Stimulated activated memory B cell treated with anti-CD40 and anti-IgM and Interleukin-4, amounts not matched to agents 10 μg/mL and 1 μg/mL and 100 μg/mL, for 72 hours (primary cell): ENCODE data around the gene ARMS2.

ENCODE experiments used
- ATAC-seq: fragments of 150-1000 bp; cut with Tn5 transposase; 2 replicates; pipeline ENCODE4 v1.10.0; 2021
- H3K27ac Mint-ChIP-seq: one replicate; pipeline ENCODE4 v1.8.0; 2022; ENCODE audit warnings: mild to moderate bottlenecking, mixed read lengths
- H3K27me3 Mint-ChIP-seq: one replicate; pipeline ENCODE4 v1.8.0; 2022; ENCODE audit warnings: mixed read lengths
- H3K36me3 Mint-ChIP-seq: one replicate; pipeline ENCODE4 v1.8.0; 2022; ENCODE audit warnings: mixed read lengths
- H3K4me1 Mint-ChIP-seq: one replicate; pipeline ENCODE4 v1.8.0; 2022; ENCODE audit warnings: mixed read lengths
- H3K4me3 Mint-ChIP-seq: one replicate; pipeline ENCODE4 v1.8.0; 2022; ENCODE audit warnings: mild to moderate bottlenecking, moderate library complexity, mixed read lengths
- H3K9me3 Mint-ChIP-seq: one replicate; pipeline ENCODE4 v1.8.0; 2022; ENCODE audit warnings: mixed read lengths

Gene ARMS2

DNA sequence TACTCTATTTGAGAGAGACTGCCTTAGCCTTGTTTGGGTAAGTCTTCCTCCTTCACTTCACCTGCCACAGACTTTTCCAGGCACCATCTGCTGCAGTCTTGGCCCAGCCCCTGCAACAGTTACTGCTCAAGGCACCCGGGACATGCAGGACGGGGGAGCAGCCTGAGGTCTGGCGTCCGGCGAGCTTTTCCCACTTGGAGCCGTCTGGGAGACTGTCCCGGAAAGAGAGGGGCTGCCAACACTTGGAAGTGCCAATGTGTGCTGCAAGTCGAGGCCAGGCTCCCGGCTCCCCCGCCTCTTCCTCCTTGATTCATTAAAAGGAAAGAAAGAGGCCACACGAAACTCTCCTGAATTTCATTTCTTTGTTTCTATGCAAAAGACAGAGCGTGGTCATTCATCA, 20.6 kb downstream of the ARMS2 start:
- no peaks in the 10 kb centered on the region for H3K36me3 Mint-ChIP-seq
- H3K9me3 Mint-ChIP-seq = no peaks in the 10 kb centered on the region
- H3K27me3 Mint-ChIP-seq = peaks cover 40% of the 10 kb centered on the region
- peaks cover 6% of the 10 kb centered on the region for H3K4me1 Mint-ChIP-seq
- no peak for ATAC-seq
- H3K27ac Mint-ChIP-seq = no peak overlapping the region
- no peak overlapping the region for H3K4me3 Mint-ChIP-seq

DNA sequence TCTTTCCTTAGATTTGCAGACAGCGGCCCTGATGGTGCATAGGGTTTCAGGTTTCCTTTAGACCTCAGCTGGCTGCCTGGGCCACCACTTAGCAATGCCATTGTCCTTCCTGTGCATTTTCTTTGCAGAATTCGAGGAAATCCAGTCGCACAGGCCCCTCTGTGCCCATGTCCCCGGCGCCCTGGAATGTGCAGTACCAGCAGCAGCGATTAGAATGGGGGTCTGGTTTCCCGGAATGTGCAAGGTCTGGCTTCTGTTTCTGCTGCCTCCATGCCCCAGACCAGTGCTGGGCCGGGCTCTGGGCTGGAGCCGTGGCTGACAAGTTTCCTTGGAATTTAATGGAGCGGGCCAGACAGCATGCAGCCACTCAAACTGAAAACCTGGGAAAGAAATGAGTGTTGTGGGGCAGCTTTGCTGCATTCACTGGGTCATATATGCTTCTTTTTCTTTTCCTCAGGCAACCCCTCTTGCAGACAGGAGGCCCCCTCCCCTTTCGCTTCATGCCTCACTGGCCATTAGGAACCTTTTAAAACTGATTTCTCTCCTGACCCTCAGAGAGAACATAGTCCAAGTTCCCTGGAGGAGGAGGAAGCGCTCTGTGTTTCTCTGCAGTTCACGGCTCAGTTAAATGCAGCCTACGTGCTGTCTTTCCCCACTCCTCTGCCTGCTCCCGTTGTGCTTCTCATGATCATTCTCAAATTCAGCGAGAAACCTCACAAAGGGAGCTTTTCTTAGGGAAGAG, 21.3 kb downstream of the ARMS2 start:
- Mint-ChIP-seq H3K27ac (no peak overlapping the region), H3K4me3 (no peak overlapping the region), H3K4me1 (peaks cover 6% of the 10 kb centered on the region), H3K36me3 (no peaks in the 10 kb centered on the region), H3K9me3 (no peaks in the 10 kb centered on the region), H3K27me3 (peaks cover 46% of the 10 kb centered on the region)
- no peak for ATAC-seq

DNA sequence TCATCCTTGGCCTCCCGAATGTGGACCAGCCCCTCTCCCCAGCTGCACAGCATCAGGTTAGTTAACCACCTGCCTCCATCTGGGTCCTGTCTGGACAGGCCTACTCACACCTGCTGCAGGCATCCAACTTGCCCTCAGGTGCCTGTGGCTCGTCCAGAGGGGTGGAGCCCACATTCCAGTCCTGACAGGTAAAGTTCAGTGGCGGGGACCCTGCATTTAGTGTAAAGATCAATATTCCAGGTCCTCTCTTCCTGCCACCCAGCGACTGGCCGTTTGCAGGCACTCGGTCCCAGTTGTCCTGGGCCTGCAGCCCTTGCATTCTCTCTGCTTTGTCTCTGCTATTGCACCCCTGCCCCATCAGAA, 21.9 kb downstream of the ARMS2 start:
- Mint-ChIP-seq H3K27ac (no peak overlapping the region), H3K27me3 (peaks cover 47% of the 10 kb centered on the region), H3K4me3 (no peak overlapping the region), H3K36me3 (no peaks in the 10 kb centered on the region), H3K4me1 (peaks cover 6% of the 10 kb centered on the region), H3K9me3 (no peaks in the 10 kb centered on the region)
- ATAC-seq = no peak

DNA sequence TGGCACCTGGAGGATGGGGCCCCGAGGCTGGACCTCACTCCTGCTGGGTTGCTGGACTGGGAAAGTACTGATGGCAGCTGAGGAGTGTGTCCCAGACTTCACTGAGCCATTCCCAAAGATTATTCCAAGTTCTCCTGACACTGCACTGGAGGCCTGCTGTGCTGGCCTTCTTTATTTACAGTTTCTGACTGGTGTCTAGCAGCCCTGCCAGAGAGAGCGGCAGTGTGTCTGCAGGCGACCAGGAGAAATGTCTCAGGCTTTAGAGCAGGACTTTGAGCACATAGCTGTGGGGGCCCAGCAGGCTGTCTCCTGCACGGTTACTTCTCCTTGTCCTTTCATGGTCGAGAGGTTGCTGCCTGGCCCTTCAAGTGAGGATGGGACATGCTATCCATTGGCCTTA, 23.0 kb downstream of the ARMS2 start:
- Mint-ChIP-seq H3K36me3 (no peaks in the 10 kb centered on the region), H3K9me3 (peaks cover 4% of the 10 kb centered on the region), H3K4me3 (no peak overlapping the region), H3K27me3 (peaks cover 47% of the 10 kb centered on the region), H3K4me1 (peaks cover 6% of the 10 kb centered on the region), H3K27ac (no peak overlapping the region)
- ATAC-seq = no peak

DNA sequence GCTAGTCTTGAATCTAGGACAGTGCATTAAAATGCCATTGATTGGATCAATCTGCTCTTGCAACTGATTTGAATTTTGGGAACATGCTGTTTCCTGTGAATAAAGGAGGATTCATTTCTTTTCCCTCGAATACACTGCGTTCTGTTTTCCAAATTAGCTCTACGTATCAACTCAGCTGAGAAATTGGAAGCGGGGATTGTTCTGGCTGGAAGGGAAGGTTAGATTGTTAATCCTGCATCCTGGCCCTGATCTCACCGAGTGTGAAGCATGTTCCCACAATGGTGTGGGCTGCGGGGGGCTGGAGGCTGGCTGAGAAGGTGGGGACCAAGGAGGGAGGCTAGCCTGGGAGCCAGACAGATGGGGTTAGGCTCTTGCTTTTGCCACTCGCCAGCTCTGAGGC, 24.5 kb downstream of the ARMS2 start:
- Mint-ChIP-seq H3K27ac (no peak overlapping the region), H3K9me3 (peaks cover 4% of the 10 kb centered on the region), H3K27me3 (peaks cover 45% of the 10 kb centered on the region), H3K4me1 (peaks cover 6% of the 10 kb centered on the region), H3K4me3 (no peak overlapping the region), H3K36me3 (no peaks in the 10 kb centered on the region)
- no peak for ATAC-seq

DNA sequence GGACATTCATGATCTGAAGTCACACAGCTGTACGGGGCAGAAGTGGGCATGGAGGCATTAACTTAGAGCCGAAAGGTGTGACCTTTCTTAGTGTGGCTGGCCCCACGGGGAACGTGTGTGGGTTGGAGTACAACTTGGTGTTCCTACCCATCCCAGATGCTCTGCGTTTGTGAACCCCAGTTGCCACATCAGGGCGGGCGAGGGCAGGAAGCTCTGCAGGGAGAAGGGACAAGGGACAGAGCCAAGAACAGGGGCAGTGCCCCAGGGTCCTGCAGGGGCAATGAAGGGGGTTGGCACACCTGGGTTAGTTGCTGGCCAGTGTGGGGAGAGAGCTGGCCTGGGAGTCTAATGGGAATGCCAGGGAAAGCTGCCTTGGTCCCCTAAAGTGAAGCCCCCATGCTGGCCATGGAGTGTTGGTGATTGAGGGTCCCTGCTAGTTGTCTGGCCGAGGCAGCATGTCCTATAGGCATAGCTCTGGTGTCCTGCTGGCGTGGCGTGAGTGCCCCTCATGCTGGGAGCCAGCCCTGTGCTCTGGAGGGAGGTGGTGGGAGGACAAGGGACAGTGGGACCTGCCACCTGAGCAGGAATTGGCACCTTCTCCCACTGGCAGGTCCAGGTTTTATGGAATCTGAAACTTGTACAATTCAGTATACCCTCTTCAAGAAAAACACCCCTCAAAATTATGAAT, 25.8 kb downstream of the ARMS2 start:
- Mint-ChIP-seq H3K27me3 (peaks cover 37% of the 10 kb centered on the region), H3K4me1 (no peaks in the 10 kb centered on the region), H3K9me3 (peaks cover 4% of the 10 kb centered on the region), H3K36me3 (no peaks in the 10 kb centered on the region), H3K27ac (no peak overlapping the region), H3K4me3 (no peak overlapping the region)
- ATAC-seq = no peak

DNA sequence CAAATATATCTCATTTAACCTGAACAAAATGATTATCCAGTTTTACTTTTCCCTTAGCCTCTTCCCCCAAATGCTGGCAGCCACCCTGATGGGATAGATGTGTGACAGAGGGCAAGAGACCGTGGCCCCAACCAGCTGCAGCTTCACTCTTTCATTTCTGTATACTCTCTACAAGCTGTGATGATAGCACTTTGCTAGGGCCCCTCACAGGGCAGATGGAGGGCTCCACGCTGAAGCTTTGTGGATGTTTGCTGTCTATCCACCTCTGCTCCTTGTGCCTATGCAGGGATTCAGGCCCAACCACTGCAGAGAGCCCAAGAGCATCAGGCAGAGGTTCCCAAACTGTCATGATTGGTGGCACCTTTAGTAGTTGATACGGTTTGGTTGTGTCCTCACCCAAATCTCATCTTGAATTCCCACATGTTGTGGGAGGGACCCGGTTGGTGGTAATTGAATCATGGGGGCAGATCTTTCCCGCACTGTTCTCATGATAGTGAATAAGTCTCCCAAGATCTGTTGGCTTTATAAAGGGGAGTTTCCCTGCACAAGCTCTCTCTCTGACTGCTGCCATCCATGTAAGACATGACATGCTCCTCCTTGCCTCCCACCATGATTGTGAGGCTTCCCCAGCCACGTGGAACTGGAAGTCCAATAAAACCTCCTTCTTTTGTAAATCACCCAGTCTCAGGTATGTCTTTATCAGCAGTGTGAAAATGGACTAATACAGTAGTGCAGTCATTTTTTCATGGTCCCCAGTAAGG, 27.0 kb downstream of the ARMS2 start:
- Mint-ChIP-seq H3K36me3 (no peaks in the 10 kb centered on the region), H3K27ac (no peak overlapping the region), H3K27me3 (peaks cover 26% of the 10 kb centered on the region), H3K4me1 (no peaks in the 10 kb centered on the region), H3K4me3 (no peak overlapping the region), H3K9me3 (peaks cover 4% of the 10 kb centered on the region)
- ATAC-seq = no peak

DNA sequence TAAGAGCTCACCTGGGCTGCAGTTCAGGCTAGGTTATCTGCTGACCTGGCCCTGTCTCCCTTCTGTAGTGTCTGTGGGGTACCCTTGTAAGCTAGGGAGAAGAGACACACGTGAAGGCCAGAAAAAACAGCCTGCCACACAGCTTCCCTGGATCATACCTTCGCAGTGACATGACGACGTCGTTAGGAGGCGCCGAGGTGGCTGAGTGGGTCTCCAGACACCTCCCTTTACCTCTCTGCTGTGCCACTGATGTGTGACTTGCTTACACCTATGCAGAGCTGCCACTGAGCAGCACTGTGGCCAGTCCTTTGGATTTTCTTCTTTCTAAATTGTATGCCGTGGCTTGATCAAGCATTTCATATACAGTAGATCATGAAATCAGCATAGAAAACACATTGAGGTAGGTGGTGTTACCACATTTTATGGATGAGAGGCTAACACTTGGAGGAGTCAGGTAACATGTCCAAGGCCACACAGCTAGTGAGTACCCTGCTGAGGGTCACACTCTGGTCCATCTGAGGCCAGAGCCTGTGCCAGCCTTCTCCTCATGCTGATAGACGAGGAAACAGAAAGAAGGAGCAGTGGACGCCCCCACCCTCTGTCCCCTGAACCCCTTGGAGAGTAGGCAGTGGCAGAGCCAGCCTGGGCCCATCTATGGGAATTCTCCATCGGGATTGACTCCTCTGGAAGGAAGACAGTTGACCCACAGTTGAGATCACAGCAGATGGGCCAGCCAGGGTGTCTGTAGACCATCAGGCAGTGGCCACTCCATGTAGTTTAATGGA, 30.0 kb downstream of the ARMS2 start:
- H3K4me1 Mint-ChIP-seq = no peaks in the 10 kb centered on the region
- H3K27ac Mint-ChIP-seq = no peak overlapping the region
- no peak for ATAC-seq
- peaks cover 14% of the 10 kb centered on the region for H3K27me3 Mint-ChIP-seq
- H3K4me3 Mint-ChIP-seq = no peak overlapping the region
- peaks cover 4% of the 10 kb centered on the region for H3K9me3 Mint-ChIP-seq
- no peaks in the 10 kb centered on the region for H3K36me3 Mint-ChIP-seq

DNA sequence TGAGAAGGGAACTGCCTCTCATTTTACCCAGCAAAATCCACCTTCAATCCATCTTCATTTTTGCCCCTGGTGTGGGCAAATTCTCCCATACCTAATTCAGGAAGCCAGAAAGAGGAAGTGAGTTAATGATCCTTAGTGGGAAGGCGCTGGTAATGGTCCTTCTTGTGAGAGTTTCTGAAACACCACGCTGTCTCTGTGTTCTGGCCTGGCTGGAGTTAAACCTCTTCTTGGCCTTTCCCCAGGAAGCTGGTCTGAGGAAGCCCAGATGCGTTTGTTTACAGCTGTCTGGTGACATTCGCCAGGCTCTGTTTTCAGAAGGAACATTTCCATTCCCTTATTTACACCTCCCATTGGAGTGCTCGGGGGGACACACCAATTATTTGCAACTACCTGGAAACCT, 31.2 kb downstream of the ARMS2 start:
- Mint-ChIP-seq H3K36me3 (no peaks in the 10 kb centered on the region), H3K27me3 (peaks cover 2% of the 10 kb centered on the region), H3K4me3 (no peak overlapping the region), H3K4me1 (no peaks in the 10 kb centered on the region), H3K27ac (no peak overlapping the region), H3K9me3 (peaks cover 4% of the 10 kb centered on the region)
- ATAC-seq = no peak

DNA sequence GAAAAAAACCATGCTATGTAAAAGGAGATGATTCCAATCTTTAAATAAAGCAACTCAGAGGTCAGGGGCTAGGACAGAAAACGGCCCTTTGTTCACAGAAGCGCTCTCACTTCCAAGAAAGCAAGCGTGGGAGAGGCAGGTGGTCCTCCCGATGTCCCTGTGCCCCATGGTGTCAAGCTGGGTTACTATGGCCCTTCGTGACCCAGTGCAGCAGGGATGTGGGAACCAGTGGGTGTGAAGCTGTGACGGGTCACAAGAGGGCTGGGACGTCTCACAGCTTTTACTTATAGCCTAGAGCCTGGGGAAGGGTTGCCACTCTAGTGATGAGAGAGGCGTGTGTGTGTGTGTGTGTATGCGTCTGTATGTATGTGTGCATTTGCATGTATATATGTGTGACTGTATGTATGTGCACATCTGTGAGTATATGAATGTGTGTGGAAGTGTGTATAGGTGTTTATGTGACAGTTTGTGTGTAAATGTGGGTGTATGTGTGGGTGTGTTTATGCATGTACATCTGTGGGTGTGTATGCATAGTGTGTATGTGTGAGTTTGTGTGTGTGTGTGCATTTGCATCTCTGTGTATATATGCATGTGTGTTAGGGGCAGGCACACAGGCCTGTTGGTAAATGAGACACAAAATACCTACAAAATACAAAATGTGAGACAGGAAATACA, 32.1 kb downstream of the ARMS2 start:
- Mint-ChIP-seq H3K27me3 (no peaks in the 10 kb centered on the region), H3K4me1 (no peaks in the 10 kb centered on the region), H3K36me3 (no peaks in the 10 kb centered on the region), H3K9me3 (peaks cover 3% of the 10 kb centered on the region), H3K4me3 (no peak overlapping the region), H3K27ac (no peak overlapping the region)
- ATAC-seq = no peak

DNA sequence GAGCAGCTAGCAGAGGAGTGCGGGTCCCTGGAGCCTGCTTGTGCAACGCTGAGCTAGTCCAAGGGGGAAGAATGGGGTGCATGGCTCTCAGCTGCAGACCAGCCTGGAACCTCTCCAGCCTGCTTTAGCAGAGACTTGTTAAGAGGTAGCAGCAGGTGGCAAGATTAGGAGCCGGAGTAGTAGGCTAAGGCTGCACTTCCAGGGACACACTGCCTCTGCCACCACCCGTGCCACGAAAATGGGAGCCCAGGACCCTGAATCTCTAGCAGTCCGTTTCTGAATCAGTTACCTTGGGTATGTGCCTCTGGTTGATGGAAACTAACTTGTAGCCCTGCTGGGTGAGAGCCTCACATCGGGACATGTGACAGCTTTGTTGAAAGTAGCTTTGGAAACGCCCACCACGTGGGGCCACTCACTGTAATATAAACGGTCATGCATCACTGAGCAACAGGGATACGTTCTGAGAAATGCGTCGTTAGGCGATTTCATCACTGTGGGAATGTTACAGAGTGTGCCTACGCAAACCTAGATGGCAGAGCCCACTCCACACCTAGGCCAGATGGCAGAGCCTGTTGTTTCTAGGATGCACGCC, 32.8 kb downstream of the ARMS2 start:
- Mint-ChIP-seq H3K27ac (no peak overlapping the region), H3K4me3 (no peak overlapping the region)

DNA sequence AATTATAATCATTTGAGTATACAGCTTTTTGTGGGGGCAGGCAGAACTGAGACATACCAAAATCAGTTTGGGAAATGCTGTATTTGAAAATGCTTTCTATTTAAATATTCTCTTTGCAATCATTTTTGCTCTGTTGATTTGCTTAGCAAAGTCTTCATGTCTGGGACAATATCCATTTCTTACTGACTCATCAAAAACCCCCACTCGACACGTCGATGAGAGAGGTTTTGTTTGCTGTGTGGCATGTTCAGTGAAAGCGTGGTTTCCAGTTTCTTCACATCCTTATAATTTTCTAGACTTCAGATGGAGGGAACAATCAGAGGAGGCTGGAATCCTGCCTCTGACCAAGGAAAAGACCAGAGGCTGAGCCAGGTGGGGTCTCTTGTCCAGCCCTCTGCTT, 35.8 kb downstream of the ARMS2 start:
- Mint-ChIP-seq H3K4me1 (no peaks in the 10 kb centered on the region), H3K36me3 (no peaks in the 10 kb centered on the region), H3K4me3 (no peak overlapping the region), H3K27me3 (peaks cover 26% of the 10 kb centered on the region), H3K9me3 (no peaks in the 10 kb centered on the region), H3K27ac (no peak overlapping the region)
- ATAC-seq = no peak

More for the DNA sequence above, 32.8 kb downstream of the ARMS2 start:
- no peaks in the 10 kb centered on the region for H3K4me1 Mint-ChIP-seq
- no peak for ATAC-seq
- H3K36me3 Mint-ChIP-seq = no peaks in the 10 kb centered on the region
- no peaks in the 10 kb centered on the region for H3K27me3 Mint-ChIP-seq
- no peaks in the 10 kb centered on the region for H3K9me3 Mint-ChIP-seq

DNA sequence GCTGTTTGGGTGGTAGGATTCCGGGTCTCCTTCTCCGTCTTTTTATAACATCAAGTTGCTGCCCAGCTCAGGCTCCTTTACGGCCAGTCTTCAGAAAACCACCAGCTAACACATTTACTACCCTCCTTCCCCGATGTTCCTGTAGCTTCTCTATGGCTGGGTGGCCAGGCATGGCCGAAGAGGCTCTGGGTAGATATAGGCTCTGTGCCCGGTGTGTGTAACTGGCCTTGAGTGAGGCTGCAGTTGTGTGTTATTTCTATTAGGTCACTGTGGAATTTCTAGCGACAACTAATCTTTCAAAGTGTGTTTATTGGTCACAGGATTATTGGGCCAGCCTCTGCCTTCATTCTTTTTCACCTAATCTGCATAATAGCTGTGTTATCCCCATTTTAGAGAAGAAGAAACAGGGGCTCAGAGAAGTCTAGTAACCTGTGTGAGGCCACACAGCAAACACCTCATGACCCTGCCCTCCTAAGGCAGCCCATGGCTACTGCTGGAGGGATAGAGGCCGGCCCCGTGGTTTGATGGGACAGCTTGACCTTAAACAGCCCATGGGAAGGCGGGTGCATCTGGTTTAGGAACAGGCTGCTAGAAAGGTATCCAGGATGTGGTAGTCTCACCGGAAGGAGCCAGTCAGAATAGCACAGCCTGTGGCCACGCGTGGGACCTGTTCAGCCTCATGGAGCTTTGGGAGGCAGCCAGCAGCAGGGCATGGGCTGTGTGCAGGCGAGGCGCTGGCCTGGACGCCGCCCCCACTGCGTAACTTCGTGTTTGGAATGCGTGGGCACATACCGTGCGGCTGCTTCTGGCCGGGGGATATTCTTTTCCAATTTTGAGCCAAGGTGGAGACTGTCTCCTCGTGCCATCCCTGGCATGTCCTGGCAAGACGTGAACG, 36.6 kb downstream of the ARMS2 start:
- Mint-ChIP-seq H3K36me3 (no peaks in the 10 kb centered on the region), H3K4me3 (no peak overlapping the region), H3K27me3 (peaks cover 26% of the 10 kb centered on the region), H3K4me1 (no peaks in the 10 kb centered on the region), H3K9me3 (no peaks in the 10 kb centered on the region), H3K27ac (no peak overlapping the region)
- no peak for ATAC-seq

DNA sequence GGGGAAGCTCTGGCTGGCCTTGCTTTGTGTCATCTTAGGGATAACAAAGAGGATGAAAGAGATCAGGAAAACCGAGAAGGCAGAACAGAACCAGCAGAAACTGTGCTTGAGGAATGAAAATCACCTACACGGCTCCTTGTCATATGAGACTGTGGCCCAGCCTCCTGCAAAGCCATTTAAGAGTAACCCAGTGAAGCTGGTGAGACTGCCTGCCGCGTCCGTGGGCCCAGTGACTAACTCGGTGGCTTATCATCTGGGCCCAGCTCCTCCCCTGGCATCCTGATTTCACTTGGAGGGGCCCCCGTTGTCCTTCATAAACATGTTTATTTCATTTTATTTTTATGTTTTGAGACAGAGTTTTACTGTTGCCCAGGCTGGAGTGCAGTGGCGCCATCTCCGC, 37.6 kb downstream of the ARMS2 start:
- no peaks in the 10 kb centered on the region for H3K9me3 Mint-ChIP-seq
- H3K4me3 Mint-ChIP-seq = no peak overlapping the region
- H3K36me3 Mint-ChIP-seq = no peaks in the 10 kb centered on the region
- H3K27me3 Mint-ChIP-seq = peaks cover 26% of the 10 kb centered on the region
- ATAC-seq = no peak
- no peak overlapping the region for H3K27ac Mint-ChIP-seq
- no peaks in the 10 kb centered on the region for H3K4me1 Mint-ChIP-seq
